Neutrophil (primary cell): ENCODE data around the gene ZFHX2.

Experiments
- H3K27ac ChIP-seq: fragments of 200-600 bp; sonication (generic); 2 replicates; pipeline ENCODE4 v1.5.1; 2016; ENCODE audit warnings: mild to moderate bottlenecking, moderate library complexity
- H3K27me3 ChIP-seq: fragments of 200-600 bp; sonication (generic); 2 replicates; pipeline ENCODE4 v1.6.0; 2016; ENCODE audit warnings: mild to moderate bottlenecking
- H3K36me3 ChIP-seq: fragments of 200-600 bp; sonication (generic); 2 replicates; pipeline ENCODE4 v1.5.1; 2017
- H3K4me1 ChIP-seq, 2 experiments: fragments of 200-600 bp in 1 of 2; sonication (generic) in 1 of 2; 1 replicate in 1 of 2; 2 replicates in 1 of 2; pipeline versions ENCODE4 v1.5.1 to v1.6.1; 2013 to 2016; ENCODE audit warnings: low read depth in 1 of 2, low read length in 1 of 2, mild to moderate bottlenecking in 1 of 2, moderate library complexity in 1 of 2; ENCODE audit not compliant: control insufficient read depth in 1 of 2, insufficient read depth in 1 of 2
- H3K4me3 ChIP-seq, 2 experiments: fragments of 200-600 bp in 1 of 2; sonication (generic) in 1 of 2; 1 replicate in 1 of 2; 2 replicates in 1 of 2; pipeline ENCODE4 v1.5.1; 2013 to 2016; ENCODE audit warnings: low read depth in 1 of 2, low read length in 1 of 2, mild to moderate bottlenecking in 1 of 2, moderate library complexity in 1 of 2
- H3K9me3 ChIP-seq: fragments of 200-600 bp; sonication (generic); 2 replicates; pipeline ENCODE4 v1.5.1; 2016
- CTCF ChIP-seq: fragments of 200-600 bp; sonication (generic); IDR thresholded peaks from 2 replicates; pipeline ENCODE4 v1.5.1; 2016; ENCODE audit warnings: antibody characterized with exemption

The ZFHX2 gene

GRCh38 chr14:23579739-23580138 is 28.2 kb upstream of the ZFHX2 start:
- Histone ChIP-seq H3K27me3 (peaks cover 92% of the 10 kb centered on the region), H3K36me3 (no peaks in the 10 kb centered on the region), H3K9me3 (no peaks in the 10 kb centered on the region), H3K4me1 (peaks cover 3% of the 10 kb centered on the region in 2 experiments), H3K4me3 (no peak overlapping the region), H3K27ac (no peak overlapping the region)
- TF ChIP-seq CTCF, result no peak

GRCh38 chr14:23579311-23579630 is 27.7 kb upstream of the ZFHX2 start:
- Histone ChIP-seq H3K27ac (no peak overlapping the region), H3K9me3 (no peaks in the 10 kb centered on the region), H3K27me3 (peaks cover 96% of the 10 kb centered on the region), H3K36me3 (no peaks in the 10 kb centered on the region), H3K4me3 (no peak overlapping the region), H3K4me1 (peaks cover 3% of the 10 kb centered on the region in 2 experiments)
- TF ChIP-seq CTCF, result no peak

- no peak for TF ChIP-seq CTCF
- Histone ChIP-seq H3K4me3 (no peak within 1 kb of the TSS), H3K27me3 (peaks cover 98% of the 10 kb centered on the region), H3K4me1 (peaks cover 3% of the 10 kb centered on the region in 2 experiments), H3K9me3 (no peaks in the 10 kb centered on the region), H3K27ac (no peak within 1 kb of the TSS), H3K36me3 (no peaks in the 10 kb centered on the region)
Measured at GRCh38 chr14:23578560-23579310, 27.2 kb upstream of the ZFHX2 start, which contains the start of gene JPH4. JPH4 (minus strand) TSS chr14:23578790; CDS start chr14:23577453, 1,337 bp downstream.

- no peaks in the 10 kb centered on the region for H3K36me3 ChIP-seq
- TF ChIP-seq CTCF, result no peak
Measured at GRCh38 chr14:23577710-23578392, 26.3 kb upstream of the ZFHX2 start.

GRCh38 chr14:23577004-23577681 is 25.6 kb upstream of the ZFHX2 start:
- H3K9me3 ChIP-seq, result no peaks in the 10 kb centered on the region
- no peak for TF ChIP-seq CTCF
- peaks cover 7% of the 10 kb centered on the region in 2 experiments for H3K4me1 ChIP-seq
- no peak overlapping the region for H3K4me3 ChIP-seq
- no peaks in the 10 kb centered on the region for H3K36me3 ChIP-seq
- peaks cover 98% of the 10 kb centered on the region for H3K27me3 ChIP-seq
- no peak overlapping the region for H3K27ac ChIP-seq

More at GRCh38 chr14:23577710-23578392, 26.3 kb upstream of the ZFHX2 start:
- Histone ChIP-seq H3K27ac (no peak overlapping the region), H3K4me3 (no peak overlapping the region), H3K4me1 (peaks cover 3% of the 10 kb centered on the region in 2 experiments), H3K9me3 (no peaks in the 10 kb centered on the region), H3K27me3 (peaks cover 98% of the 10 kb centered on the region)
